T-helper 1 cell treated with Interleukin-12 subunit alpha and Interleukin-12 subunit beta and Interleukin-4 antibody, amounts not matched to agents 30 ng/mL and 1 ng/mL, for 36 hours (primary cell): ENCODE data around the gene LAMA5. TPM values are rescaled to one million over a fixed set of nuclear protein-coding genes. Genes with fewer than 3 reads are reported as not detected.
"Not testable (repeated sequence)": the region's sequence is repeated elsewhere in the genome, so short reads cannot be mapped to it uniquely, and the experiment has no call there.

Experiments
- intact Hi-C: fragments of 100-400 bp; cut with micrococcal nuclease; formaldehyde crosslinking; loops from one replicate; pipeline ENCODE4 v1.15.1; 2024
- total RNA-seq: library from RNA; stranded (reverse); gene quantifications from 2 replicates; pipeline ENCODE4 v1.2.3, GENCODE V29; 2022

Gene LAMA5
- total RNA-seq, 1 donor from 2014 or later: 0.76 TPM

DNA sequence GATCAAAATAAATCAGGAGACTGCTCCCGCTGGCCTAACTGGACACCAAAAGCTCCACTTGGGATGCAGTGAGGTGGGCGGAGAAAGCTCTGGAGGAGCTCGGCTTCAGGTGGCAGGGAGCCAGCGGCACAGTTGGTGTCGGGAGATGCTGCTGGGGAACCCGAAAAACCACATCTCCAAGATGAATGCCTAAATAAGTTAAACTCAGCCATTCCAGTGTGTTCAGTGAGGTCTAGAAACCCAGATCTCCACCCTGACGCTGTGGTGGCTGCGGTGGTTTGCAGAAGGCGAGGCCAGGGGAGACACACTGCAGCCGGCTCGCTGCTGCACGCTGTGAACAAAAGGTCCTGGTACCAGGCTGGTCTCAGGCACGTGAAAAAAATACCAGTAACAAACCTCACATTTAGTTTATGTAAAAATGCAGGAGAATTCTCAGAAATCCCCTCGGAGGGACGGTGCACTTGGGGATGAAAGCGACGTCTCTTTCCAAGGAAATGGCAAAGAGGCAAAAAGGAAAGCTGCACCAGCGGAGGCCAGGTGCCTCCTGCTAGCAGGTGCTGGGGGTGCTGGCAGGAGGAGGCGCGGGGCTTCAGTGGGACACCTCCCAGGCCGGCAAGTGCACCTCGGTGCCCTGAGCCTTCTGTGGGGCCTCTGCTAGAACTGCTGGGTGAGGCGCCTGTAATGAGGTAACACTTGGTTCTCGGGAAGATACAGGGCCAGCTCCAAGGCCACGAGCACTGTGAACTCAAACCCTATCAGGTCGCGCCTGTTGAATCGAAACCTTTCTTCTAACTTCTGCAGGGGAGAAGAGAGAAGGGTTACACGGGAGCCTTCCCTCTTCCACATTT is 23.4 kb upstream of the LAMA5 start:
- intact Hi-C loops: no loop called here

DNA sequence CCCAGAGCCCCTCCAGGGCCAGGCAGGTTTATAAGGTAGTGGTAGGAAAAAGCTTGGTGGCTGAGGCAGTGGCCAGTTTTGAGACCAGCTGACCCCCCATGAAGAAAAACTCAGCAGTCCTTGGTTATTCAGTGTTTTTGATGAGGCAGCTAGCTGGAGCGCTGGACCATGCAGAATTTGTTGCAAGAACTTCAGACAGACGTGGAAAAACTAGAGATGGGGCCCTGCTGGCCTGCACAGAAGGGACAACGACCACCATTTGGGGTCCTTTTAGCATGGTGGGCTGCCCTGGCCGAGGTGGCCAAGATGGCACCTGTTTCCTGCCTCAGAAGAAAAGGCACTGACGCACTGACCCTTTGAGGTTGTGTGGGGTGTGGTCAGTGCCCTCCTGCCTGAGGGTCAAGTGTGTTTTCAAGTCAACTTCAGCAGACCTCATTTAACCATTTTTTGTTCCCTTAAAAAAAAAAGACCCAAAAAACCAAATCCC is 22.5 kb upstream of the LAMA5 start:
- intact Hi-C loops: loop anchor here (5.0 kb wide), 4 partner anchors 228 to 1688 kb away; partner anchors contain the start of genes DIDO1, PSMA7, RGS19 and SS18L1

DNA sequence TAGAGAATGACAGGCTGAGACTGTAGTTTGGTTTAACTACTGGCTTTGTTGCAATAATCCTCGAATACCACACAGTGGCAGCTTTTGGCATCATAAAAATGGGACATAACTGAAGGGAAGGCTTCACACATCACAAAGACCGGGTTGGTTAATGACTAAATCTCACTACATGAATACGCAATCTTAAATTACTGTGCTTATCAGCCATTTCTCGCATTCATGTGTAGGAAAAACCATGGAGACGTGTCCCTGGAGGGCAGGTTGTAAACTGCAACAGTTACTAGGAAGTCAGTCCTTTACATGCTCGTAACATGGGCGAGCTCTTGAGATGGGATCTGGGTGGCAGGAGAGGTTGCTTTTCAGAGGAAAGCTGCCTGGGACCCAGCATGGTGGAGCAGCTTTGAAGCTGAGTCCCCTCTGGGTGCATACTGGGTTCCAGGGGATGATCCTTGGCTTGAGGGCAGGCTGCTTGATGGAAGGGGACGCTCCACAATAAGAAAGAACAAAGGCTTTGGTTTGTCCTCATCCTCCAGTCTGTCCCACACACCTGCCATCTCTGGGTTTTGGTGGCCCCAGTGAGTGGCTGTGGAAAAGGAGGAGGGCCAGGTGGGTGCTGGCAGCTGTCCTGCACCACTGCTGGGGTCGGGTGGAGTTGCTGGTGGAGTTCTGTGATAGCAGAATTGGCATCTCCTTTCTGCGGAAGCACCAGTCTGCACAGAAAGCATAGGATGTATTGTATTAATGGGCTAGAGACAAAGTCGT is 21.9 kb upstream of the LAMA5 start:
- intact Hi-C loops: loop anchor here (5.0 kb wide), 4 partner anchors 228 to 1688 kb away; partner anchors contain the start of genes DIDO1, PSMA7, RGS19 and SS18L1

DNA sequence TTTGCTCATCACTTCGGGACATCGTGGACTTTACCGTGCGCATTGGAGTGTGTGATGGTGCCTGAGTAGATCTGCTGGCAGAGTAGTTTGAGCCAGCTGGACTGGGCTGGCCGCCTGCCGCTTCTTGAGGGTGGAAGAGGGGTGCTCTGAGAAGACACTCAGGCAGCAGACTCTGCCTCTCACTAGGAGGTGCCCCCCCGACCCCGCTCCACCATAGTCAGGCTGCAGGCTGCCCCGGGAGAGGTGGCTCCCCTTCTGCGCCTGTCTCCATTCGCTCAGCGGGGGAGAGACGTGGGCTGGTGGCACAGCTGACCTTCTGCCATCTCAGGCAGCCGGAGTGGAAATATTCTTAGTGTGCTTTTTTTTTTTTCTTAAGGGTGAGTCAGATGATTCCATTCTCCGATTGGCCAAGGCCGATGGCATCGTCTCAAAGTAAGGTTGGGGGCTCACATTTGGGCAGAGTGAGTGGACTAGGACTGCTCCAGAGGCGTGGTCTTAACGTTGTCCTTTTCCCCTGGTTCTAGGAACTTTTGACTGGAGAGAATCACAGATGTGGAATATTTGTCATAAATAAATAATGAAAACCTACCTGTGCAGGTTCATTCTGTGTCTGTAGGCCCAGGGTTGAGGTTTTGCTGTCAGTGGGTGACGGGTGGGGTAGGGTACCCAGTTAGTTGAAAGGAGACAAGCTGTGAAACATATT is 21.0 kb upstream of the LAMA5 start:
- intact Hi-C loops: loop anchor here (1.0 to 5.0 kb wide), 9 partner anchors 19 to 1689 kb away; partner anchors contain the start of genes ADRM1, CABLES2, DIDO1 and MTG2

DNA sequence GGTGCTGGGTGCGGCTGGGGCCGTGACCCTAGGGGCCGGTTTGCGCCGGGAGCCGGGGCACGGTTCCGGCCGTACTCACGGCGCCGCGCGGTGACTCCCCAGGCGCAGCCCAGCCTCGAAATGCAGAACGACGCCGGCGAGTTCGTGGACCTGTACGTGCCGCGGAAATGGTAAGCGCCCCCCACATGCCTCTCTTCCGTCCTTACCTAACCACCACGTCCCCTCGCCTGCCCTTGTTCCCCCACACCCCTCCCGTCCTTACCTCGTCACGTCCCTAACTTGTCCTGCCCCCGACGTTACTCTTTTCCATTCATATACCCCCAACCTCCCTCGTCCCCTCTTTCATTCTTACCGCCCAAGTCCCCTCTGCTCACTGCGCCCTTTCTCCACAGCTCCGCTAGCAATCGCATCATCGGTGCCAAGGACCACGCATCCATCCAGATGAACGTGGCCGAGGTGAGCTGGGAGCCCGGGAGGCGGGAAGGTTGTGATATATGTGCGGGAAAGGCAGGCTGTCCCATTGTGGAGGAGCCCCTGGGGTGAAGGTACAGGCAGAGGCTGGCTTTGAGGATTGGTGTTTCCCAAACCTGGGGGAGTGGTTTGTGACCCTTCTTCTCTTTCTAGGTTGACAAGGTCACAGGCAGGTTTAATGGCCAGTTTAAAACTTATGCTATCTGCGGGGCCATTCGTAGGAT is 20.3 kb upstream of the LAMA5 start:
- intact Hi-C loops: loop anchor here (1.0 to 5.0 kb wide), 9 partner anchors 20 to 1690 kb away; partner anchors contain the start of genes ADRM1, CABLES2, DIDO1 and MTG2

DNA sequence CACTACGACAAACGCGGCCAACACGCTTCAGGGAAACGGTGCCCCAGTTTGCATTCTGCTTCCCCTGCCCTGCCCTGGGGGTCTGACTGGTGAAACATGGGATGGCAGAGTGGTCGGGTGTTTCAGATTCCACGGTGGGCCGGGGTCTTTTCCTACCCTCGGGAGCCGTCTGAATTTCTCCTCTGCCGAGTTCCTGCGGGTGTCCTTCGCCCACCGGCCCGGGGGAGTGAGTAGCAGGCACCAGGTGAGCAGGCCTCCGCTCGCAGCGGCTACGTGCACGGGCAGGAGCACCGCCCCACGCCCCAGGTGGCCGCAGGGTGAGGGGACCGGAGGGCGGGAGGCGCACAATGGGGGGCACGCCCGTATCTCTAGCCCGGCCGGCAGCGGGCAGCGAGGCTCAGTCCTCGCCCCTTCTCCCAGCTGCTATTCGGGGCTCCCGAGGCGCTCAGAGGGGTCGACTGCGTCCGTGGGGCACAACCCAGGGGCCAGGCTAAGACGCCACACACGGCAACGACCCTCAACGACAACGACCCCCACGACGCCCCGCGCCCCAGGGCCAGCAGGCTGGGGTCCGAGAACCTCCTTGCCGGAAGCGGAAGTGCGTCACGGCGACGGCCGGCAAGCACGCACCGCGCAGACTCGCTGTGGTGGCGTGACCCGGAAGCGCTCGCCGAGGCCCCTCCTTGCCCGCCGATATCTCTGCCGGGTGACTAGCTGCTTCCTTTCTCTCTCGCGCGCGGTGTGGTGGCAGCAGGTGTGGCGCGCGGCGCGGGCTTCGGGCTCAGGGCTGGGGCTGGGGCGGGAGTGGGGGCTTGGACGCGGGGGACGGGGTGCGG is 19.5 kb upstream of the LAMA5 start, which contains the start of gene RPS21:
TSS of gene RPS21 (plus strand) at position 721 of the 836 bp plus-strand sequence. CDS start 236 bp downstream, outside the sequence.
- intact Hi-C loops: loop anchor here (1.0 to 5.0 kb wide), 10 partner anchors 21 to 1691 kb away; partner anchors contain the start of genes ADRM1, CABLES2, DIDO1 and MTG2

DNA sequence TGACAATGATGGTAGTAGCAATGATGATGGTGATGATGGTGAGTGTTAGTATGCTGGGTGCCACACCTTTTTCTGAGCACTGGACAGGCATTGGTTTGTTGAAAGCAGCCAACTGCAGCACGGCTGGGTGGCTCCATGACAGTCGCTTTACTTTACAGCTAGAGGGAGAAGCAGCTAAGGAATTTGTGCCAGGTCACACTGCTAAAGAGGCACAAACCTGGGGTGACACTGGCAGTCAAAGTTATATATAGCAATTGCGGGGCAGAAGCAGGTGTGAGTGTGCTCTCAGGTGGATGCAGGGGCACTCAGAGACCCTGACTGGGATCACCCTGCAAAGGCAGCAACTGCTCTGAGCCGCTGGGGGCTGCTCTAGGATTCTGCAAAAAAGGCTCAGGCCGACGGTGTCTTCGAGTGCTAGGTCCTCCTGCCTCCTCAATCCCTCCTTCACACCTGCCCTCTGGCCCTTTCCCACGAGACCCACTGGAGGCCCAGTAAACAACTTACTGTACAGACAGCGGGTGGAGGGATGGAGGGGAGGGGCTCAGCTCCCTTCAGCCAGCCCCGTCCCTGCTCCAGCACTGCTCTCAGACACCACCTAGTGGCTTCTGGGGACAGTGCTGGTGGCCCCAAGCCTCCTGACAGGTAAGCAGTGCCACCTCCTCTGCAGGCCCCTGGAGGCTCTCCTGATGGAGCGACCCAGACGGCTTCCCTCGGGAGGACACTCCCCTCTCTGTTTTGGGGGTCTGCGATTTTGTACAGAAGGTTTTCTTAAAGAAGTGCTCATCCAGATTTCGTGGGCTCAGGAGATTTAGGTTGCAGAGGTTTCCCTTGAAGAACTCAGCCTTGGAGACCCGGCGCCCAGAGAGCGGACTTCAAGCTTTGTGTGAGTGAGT is 15.4 kb upstream of the LAMA5 start:
- intact Hi-C loops: loop anchor here (1.0 to 2.0 kb wide), 5 partner anchors 80 to 372 kb away; partner anchors contain the start of genes ADRM1 and OSBPL2

DNA sequence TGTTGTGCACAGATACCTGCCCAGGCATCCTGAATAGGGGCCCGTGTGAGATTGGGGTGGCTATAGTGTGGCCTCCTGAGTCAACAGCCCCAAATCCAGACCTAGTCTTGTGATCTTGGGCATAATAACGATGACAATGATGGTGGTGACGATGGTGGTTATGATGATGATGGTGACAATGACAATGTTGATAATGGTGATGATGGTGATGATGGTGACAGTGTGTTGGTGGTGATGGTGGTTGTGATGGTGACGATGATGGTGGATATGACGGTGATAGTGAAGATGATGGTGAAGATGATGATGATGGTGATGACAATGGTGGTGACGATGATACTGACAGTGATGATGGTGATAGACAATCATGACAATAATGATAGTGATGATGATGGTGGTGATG is 14.7 kb upstream of the LAMA5 start:
- intact Hi-C loops: loop anchor here (1.0 to 2.0 kb wide), 5 partner anchors 80 to 372 kb away; partner anchors contain the start of genes ADRM1 and OSBPL2

DNA sequence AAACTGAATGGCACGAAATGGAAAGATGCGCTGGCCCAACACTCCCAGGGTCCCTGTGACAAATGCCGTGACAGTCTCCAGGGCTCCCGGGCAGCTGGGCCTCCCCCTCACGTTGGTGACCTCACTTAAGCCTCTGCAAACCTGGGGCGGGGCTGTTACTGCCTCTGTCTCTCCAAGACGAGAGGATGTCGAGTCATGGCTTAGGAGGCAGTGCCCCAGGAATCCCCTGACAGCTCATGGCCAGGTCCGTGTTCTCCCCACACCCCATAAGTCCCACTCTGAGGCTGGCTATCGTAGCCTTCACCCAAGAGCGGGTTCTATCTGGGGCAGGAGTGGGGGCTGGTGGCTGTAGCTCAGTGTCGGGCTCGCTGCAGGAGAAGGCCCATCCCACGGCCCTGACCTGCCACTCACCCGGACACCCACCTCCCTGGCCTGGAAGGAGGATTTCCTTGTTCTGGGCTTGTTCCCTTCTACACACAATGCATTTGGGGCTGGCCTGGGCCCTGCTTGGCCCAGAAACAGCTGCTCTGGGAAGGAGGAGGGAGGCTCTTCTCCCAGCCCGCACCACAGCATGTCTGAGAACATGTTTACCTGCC is 14.2 kb upstream of the LAMA5 start:
- intact Hi-C loops: no loop called here

DNA sequence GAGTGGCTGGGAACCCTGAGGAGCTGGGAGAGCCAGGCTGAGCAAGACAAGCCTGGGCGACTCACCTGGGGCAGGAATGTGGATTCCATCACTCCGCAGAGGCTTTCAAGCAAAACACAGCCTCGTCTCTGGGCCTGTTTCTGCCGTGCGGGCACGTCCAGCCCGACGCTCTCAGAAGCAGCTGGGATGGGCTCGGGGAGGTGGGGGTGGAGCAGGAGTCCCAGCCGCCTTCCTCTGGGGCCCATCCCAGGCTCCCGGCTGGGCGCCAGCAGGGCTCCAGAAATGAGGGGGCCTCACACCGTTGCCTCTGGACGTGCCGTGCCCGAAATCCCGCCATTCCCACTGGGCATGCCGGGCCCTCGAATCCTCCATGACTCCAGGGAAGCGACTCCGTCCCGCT is 11.1 kb upstream of the LAMA5 start:
- intact Hi-C loops: no loop called here

DNA sequence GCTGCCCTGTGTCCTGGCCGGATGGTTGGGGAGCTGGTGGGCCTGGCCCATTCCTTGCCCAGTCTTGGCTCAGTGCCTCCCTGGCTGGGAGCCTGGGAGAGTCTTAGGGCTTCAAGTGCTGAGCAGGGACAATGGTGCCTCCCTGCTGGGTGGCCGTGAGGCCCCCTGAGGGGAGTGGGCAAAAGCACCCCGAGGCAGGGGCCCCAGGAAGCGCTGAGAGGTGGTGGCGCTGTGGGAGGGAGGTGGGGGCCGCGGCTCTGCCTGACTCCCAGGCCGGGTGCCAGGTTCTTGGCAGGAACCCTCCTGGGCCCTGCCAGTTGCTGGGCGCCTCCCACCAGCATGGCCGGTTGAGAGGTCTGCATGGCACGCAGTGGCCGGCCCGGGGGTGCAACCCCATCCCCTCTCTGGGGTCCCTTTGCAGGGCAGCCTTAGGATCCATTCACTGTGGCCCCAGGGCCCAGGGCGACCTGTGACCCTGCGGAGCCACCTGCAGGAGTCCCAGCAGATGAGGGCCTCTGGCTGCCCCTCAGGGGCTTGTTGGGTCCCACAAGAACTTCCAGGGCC is 10.6 kb upstream of the LAMA5 start:
- intact Hi-C loops: no loop called here

DNA sequence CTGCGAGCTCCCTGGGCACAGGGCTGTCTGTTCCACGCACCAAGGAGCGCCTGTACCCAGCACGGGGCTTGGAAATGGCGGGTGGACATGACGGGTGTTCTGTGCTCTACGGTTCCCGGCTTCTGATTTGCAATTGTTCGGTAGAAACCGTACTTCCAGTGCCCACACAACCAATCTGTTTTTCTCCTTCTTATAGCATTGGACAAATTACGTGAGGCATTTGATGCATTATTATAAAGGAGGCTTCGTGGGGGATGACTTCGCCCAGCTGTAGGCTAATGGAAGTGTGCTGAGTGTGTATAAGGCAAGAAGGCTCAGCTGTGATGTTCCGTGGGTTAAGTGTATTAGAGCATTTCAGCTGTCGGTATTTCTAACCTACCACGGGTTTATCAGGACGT is 10.0 kb upstream of the LAMA5 start:
- intact Hi-C loops: no loop called here

DNA sequence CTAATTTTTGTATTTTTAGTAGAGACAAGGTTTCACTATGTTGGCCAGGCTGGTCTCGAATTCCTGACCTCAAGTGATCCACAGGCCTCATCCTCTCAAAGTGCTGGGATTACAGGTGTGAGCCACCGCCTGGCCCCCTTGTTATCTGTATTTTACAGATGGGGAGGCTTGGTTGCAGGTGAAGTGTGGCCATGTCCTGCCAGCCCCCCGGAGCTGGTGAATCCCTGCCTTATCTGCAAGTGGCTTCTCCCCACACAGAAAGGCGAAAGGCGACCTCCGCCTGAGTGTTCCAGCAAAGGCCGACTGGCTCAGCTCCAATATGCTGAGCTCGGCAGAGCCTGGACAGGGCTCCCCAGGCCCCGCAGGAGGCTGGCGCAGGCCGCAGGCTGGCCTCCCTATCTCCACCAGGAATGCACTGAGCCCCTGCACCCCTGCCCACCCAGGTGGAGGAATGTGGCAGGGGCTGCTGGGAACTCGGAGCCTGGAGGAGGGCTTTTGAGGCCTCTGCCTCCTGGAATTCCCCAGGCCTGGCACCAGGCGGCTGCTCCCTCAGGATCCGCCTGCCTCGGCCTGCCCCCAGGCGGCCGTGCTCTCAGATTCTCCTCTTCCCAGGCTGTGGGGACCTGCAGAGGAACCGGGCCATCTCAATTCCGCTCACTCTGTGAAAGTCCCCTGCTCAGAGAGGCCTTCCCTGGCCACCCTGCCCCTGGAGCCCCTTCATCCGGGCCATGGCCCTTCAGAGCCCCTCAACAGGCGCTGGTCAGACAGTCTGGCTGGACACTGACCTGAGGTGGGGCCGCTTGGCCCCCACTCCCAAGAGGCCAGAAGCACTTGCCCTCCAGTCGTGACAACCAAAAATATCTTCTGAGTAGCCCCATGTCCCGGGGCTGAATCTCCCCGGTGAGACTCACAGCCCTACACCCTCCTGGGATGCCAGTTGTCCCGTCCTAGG is 9.3 kb upstream of the LAMA5 start:
- intact Hi-C loops: no loop called here

DNA sequence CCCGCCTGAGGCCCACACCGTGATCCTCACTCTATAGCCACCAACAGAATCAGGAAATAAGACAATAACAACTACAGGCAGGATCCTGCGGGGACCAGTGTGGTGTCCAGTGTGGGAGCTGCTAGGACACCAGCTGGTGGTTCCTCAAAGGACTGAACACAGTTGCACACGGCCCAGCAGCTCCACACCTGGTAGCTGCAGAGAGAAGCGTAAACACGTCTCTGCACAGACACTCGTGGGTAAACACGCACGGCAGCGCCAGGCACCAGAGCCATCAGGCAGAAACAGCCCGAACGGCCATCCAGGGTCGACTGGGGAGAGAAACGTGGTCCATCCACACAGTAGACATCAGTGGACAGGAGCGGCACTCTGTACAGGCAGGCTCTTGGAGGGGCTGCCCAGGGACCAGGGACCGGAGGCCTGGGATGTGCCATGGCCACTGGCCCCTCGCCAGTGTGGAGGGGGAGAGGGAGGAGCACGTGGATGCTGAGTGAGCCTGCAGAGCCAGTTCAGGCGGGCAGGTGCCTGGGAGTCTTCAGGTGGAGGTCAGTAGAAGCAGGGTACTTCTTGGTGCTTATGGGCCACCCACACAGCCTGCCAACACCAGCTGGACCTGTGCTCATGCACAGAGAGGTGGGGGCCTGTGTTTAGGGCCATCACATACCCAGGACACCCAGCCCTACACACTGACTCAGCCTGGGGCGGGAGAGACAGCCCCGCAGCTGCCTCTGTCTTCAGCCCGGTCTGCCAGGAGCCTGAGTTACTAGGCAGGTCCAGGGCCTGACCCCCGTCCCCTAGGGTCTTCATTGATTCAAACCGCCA is 7.4 kb upstream of the LAMA5 start:
- intact Hi-C loops: no loop called here

DNA sequence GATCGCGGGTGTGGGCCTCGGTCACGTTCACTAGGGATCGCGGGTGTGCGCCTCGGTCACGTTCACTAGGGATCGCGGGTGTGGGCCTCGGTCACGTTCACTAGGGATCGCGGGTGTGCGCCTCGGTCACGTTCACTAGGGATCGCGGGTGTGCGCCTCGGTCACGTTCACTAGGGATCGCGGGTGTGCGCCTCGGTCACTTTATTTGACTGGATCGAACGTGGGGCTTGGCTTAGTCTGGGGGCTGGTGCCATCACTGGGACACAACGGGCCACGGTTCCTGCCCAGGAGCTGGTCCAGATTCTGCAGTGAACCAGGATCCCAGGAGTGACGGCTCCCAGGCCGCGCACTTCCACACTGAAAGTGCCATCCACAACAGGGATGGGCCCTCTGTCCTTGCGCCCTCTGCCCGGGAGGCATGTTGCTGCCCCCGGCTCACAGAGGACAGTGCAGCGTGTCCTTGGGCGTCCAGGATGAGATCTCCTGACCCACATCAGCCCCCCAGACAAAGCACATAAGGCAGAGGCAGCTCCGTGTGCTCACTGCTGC is 6.6 kb upstream of the LAMA5 start:
- intact Hi-C loops: not testable (repeated sequence)
